ENCODE data around the gene EMILIN3.

The EMILIN3 gene

GRCh38 chr20:41391587-41392001, 25.0 kb upstream of the EMILIN3 start:
- DNase-seq (ENCODE audit: low read depth in 1 of 2, low spot score in 1 of 2), result no peak

DNA sequence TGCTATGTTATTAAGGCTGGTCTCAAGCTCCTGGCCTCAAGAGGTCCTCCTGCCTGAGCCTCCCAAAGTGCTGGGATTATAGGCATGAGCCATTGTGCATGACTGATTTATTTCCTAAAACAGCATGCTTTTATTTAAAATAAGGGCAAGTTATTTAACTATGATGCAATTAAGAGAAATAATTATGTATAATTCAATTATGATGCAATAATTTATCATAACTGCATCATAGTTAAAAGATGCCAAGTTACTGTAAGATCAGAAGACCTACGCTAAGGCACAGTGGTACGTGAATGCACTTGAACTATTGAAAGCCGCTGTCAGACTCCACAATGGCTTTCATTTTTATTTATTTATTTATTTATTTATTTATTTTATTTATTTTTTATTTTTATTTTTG, 24.3 kb upstream of the EMILIN3 start:
- no peak for DNase-seq (ENCODE audit: low read depth in 1 of 2, low spot score in 1 of 2)

DNA sequence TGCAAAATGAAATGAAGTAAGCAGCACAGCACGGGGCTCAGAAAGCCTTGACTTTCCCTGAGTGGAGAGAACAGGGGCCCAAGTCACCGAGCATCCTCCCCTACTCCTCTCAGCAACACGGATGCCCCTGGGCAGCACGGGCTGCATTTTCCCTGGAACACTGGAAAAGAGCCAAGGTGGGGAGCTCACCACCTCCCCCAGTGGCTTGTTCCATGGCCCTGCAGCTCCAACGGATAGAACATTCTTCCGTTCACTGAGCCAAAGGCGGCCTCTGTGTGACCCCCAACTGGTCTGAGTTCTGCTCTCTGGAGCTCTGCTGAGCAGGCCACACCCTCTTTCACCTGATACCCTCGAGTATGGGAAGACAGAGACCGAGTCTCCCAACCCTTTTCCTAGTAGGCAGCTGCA, 20.8 kb upstream of the EMILIN3 start:
- no peak for DNase-seq (ENCODE audit: low read depth in 1 of 2, low spot score in 1 of 2)

DNA sequence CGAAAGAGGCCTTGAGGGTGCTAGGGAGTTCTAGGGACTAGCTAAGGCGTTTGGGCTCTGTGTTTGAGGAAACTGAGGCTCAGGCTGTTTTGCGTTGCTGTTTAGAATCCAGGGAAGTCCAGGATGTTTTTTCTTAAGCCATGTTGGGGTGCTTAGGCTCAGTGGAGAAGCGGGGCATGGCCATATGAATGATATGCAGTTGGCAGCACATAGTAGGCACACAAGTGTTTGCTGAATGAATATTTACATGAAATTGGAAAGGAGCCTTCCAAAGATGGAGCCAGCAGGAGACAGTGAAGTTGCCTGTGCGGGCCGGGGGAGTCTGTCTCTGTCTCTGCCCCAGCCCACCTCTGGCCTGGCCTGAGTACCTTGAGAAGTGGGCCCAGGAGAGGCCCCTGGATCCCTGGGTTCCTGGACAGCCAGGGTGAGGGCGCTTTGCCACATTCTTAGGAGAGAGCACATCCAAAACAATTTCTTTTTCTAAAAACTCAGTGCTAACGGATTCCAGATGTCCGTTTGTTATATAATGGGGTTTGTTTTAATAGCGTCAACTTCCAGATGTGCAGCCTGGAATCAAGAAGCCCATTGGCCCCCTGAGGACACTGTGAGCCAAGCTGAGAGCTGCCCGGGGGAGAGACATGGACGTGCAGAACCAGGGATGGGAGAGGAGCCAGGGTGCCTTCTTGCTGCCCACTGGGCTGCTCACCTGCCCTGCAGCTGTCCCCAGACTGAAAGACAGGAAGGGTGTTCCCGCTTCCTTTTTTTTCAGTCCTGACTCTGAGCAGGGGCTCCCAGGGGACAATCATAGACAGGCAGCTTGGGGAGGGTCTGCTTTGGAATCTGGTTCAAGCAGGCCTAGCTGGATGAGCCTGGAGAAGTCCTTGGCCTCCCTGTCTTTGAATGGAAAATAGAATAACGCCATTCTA, 20.1 kb upstream of the EMILIN3 start:
- DNase-seq (ENCODE audit: low read depth in 1 of 2, low spot score in 1 of 2), result no peak

DNA sequence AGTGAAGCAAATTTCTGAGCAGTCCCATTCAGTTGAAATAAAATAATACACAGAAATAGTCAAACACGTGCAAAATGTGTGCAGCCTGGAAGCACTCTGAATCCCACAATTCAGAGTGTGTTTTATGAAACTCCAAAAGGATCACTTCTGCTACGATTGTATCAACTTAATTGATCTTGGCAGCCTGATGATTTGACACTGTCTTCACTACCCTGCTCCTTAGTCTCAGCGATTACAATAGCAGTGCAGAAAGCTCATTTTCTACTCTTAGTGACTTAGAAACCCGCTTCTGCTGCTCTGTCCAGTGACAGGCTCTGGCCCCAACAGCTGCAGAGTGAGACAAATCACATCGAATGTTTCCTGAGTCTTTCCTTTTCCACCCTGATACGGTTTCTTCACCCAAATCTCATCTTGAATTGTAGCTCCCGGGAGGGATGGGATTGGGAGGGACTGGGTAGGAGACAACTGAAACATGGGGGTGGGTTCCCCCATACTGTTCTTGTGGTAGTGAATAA, 16.2 kb upstream of the EMILIN3 start:
- no peak for DNase-seq (ENCODE audit: low read depth in 1 of 2, low spot score in 1 of 2)

DNA sequence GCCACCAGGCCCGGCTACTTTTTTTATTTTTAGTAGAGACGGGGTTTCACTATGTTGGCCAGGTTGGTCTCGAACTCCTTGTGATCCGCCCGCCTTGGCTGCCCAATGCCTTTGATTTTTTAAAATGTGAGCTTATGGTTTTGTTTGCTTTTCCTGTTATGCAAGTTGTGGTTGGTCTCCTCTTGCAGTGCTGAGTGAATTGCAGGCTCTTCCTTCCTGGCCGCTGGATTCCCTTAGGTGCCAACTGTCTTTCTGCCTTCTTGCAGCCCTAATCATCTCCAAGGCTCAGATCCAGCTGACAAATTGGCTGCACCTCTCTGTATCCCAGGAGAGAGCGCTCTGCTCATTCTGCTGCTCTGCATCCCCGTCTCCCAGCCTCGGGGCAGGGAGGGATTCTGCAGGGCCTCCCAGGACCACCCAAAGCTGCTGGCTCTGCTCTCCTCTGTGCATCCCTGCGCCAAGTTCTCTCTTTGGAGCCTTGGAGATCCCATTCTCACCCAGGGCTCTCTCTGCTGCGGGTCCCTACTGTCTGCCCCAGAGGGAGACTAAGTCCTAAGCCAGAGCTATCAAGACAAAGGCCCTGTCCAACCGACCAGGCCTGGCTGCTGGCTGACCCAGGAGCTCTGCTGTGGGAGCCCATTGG, 14.1 kb upstream of the EMILIN3 start:
- no peak for DNase-seq (ENCODE audit: low read depth in 1 of 2, low spot score in 1 of 2)

DNA sequence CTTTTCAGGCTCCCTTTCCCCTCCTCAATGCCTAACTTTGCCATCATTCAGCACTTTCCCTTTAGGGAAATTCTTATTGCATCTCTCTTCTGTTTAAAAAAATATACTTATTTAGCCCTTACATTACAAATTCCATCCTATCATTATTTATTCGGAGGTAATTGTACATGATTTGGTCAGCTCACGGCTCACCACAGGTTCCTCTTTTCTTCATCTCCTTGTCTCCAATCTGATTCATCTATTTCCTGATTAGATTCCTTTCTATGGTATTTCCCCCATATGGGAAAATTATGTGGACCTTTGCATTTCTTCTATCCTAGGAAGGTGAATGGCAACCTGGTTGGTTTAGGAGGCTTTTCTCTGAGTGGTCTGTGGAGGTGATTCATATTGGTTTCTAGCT, 12.9 kb upstream of the EMILIN3 start:
- DNase-seq (ENCODE audit: low read depth in 1 of 2, low spot score in 1 of 2), result no peak

- DNase-seq (ENCODE audit: low read depth in 1 of 2, low spot score in 1 of 2), result no peak
Measured at GRCh38 chr20:41377275-41377674, 10.7 kb upstream of the EMILIN3 start.

GRCh38 chr20:41376349-41376748, 9.7 kb upstream of the EMILIN3 start:
- DNase-seq (ENCODE audit: low read depth in 1 of 2, low spot score in 1 of 2), result no peak

- DNase-seq (ENCODE audit: low read depth in 1 of 2, low spot score in 1 of 2), result no peak
Measured at GRCh38 chr20:41375846-41376245, 9.2 kb upstream of the EMILIN3 start.

- DNase-seq (ENCODE audit: low read depth in 1 of 2, low spot score in 1 of 2), result no peak
Measured at GRCh38 chr20:41373931-41374920, 7.6 kb upstream of the EMILIN3 start.

GRCh38 chr20:41373251-41373783, 6.7 kb upstream of the EMILIN3 start:
- DNase-seq (ENCODE audit: low read depth in 1 of 2, low spot score in 1 of 2), result no peak

- DNase-seq (ENCODE audit: low read depth in 1 of 2, low spot score in 1 of 2), result no peak
Measured at GRCh38 chr20:41371371-41371770, 4.8 kb upstream of the EMILIN3 start.

- DNase-seq (ENCODE audit: low read depth in 1 of 2, low spot score in 1 of 2), result no peak
Measured at GRCh38 chr20:41370176-41370575, 3.6 kb upstream of the EMILIN3 start.

DNA sequence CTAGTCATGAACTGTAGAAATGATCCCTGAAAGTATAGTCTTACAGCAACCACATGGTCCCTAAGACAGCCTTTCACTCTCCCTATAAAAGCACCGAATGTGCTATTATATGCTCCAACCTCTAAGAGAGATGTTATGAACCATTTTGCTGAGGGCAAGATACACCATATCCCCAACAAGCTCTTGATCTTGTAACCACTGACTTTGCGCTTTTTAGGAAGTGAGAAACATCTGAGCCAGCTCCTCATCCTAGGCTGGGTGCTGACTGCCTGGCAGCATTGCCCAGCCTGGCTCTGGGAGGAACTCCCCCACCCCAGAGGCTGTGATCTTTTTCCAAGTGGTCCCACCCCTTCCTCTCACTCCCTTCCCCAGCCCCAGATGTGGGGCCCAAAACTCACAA, 3.1 kb upstream of the EMILIN3 start:
- DNase-seq (ENCODE audit: low read depth in 1 of 2, low spot score in 1 of 2), result no peak

DNA sequence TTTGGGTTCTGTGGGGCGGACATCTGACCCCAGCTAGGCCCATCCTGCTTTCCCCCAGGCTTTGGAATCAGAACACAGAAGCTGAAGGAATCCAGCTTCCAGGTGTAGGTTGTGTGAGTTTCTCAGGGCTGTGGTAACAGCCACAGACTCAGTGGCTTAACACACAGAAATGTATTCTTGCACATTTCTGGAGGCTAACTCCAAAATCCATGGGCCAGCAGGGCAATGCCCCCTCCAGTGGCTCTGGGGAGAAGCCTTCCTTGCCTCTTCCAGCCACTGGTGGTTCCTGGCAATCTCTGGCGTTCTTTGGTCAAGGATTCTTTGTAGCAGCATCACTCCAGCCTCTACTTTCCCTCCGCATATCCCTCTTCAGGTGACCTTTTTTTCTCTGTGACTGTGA, 1.3 kb upstream of the EMILIN3 start:
- no peak for DNase-seq (ENCODE audit: low read depth in 1 of 2, low spot score in 1 of 2)

- no peak for DNase-seq (ENCODE audit: low read depth in 1 of 2, low spot score in 1 of 2)
Measured at GRCh38 chr20:41367393-41367695, 726 bp upstream of the EMILIN3 start.

DNA sequence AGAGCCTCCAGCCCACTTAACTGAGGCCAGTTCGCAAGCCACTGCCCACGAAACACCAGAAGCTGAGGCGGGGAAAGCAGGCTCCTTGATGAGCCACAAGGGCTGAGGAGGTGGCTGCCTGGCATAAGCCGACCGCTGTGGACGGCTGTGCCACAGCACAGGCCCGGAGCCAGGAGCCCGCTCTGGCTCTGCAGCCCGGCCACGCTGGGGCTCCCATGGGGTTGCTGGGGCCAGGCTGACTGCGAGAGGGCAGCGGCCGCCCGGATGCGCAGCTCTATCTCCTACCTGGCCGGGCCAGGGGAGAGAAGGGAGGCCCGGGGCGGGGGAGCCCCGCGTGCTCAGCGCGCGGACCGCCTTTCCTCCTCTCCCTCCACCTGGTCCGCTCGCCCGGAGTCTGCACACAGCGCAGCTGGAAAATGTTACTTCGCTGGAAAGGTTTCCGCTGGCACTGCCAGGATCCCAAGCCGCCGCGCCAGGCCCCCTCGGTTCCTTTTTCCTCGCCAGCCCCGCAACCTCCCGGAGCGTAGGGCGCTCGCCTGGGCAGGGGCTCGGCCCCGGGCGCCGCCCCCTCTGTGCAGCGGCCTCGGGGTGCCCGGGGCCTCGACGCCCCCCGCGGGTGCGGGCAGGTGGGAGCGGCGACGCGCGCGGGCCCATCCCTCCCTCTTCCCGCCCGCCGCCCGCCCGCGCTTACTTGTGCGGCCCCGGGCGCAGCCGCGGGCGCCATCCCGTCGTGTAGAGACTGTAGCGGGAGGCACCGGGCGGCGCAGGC, 657 bp downstream of the EMILIN3 start:
- no peak for DNase-seq (ENCODE audit: low read depth in 1 of 2, low spot score in 1 of 2)

GRCh38 chr20:41364967-41365765, 1.5 kb downstream of the EMILIN3 start:
- no peak for DNase-seq (ENCODE audit: low read depth in 1 of 2, low spot score in 1 of 2)

Measured in activated CD4-positive, alpha-beta T cell treated with anti-CD3 and anti-CD28 coated beads, Interleukin-2, amount 50 U/mL, for 24 hours (primary cell).